ENCODE measurements around the gene SEC22A.

The SEC22A gene

DNA sequence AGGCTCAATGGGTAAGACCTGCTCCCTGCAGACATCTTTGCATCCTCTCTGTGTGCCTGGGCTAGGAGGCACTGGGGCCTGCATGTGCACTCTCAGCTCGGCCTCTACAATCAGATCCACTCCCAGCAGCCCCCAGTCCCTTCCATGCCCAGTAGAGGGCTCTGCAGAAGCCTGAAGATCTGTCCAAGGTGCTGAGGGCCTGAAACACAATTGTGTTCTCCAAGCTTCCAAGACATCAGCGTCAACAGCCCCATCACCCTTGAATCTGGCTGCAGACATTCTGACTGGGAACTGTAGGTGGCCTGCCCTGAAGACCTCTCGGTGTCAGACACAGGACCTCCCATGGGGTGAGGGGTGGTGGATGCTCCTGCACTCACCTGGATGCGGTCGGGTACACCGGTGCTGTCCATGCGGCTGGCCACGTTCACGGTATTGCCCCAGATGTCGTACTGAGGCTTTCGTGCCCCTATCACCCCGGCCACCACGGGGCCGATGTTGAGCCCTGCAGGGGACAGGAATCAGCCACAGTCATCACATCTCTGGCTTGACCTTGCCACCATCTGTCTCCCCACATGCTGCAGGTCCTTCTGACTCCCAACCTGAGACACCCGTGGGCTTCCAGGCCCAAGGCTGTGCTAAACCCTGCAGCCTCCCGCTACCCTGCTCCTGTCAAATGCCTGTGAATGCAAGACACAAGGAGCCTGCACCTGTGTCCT is 84.7 kb downstream of the SEC22A start:
- TF ChIP-seq, protein P1, sequence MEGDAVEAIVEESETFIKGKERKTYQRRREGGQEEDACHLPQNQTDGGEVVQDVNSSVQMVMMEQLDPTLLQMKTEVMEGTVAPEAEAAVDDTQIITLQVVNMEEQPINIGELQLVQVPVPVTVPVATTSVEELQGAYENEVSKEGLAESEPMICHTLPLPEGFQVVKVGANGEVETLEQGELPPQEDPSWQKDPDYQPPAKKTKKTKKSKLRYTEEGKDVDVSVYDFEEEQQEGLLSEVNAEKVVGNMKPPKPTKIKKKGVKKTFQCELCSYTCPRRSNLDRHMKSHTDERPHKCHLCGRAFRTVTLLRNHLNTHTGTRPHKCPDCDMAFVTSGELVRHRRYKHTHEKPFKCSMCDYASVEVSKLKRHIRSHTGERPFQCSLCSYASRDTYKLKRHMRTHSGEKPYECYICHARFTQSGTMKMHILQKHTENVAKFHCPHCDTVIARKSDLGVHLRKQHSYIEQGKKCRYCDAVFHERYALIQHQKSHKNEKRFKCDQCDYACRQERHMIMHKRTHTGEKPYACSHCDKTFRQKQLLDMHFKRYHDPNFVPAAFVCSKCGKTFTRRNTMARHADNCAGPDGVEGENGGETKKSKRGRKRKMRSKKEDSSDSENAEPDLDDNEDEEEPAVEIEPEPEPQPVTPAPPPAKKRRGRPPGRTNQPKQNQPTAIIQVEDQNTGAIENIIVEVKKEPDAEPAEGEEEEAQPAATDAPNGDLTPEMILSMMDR (IDR thresholded peaks at IDR 0.05): peak; percentile 38
- no peak for DNase-seq (ENCODE audit: low spot score)
- H3K4me3 ChIP-seq: no peak overlapping the region
- H3K27ac ChIP-seq: no peak overlapping the region

- DNase-seq (ENCODE audit: low spot score): no peak
- no peak overlapping the region for H3K27ac ChIP-seq
- TF ChIP-seq, protein P1 (IDR thresholded peaks at IDR 0.05): no peak
- H3K4me3 ChIP-seq: no peak overlapping the region
Observed at GRCh38 chr3:123287051-123287961, 85.6 kb downstream of the SEC22A start.

DNA sequence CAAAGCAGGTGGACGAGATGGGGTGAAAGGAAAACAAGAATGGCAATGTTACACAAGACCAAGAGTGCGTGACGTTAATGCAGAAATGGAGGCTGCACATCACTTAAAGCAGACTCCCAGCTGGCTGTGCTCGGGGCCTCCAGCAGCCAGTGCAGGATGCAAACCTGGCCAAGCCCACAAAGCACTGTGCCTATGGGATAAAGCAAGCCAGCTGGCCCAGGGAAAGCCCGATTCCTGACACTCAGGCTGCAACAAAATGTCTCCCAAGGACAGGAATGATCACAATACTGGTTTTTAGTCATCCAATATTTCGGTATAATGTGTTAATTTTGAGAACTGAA is 86.2 kb downstream of the SEC22A start:
- H3K27ac ChIP-seq: no peak overlapping the region
- TF ChIP-seq, protein P1 (IDR thresholded peaks at IDR 0.05): no peak
- DNase-seq (ENCODE audit: low spot score): no peak
- no peak overlapping the region for H3K4me3 ChIP-seq

DNA sequence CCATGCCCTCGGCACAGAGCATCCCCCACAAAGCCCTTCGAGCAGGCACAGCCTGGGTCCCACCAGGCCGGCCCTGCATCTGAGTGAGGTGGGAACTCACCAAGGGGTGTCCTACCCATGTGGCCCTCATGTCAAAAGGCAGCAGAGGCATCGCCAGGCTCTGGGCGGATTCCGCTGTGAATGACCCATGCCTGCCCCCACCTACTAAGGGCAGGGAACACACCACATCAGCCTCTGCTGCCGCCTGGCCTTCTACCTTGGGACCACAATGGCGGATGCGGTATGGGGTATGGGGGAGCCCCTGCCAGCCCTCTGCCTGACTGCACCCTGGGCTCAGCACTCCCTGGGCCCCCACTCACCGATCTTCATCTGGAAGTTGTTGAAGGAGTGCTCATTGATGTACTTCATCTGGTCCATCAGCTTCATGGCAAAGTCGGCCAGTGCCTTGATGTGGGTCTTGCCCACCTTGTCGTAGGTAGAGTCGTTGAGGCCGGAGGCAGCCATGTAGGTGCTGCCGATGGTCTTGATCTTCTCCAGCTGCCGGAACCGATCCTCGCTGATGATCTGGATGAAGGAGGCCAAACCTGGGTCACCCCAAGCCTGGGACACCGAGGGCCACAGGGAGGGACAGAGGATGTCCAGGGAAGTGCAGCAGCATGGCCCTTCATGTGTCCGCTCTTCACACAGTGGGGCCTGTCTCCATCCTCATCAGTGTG is 87.8 kb downstream of the SEC22A start:
- Histone ChIP-seq H3K4me3 (no peak overlapping the region), H3K27ac (no peak overlapping the region)
- TF ChIP-seq, protein P1 (IDR thresholded peaks at IDR 0.05): no peak
- no peak for DNase-seq (ENCODE audit: low spot score)

GRCh38 chr3:123290107-123290930 is 88.6 kb downstream of the SEC22A start:
- TF ChIP-seq, protein P1 (IDR thresholded peaks at IDR 0.05): no peak
- no peak overlapping the region for H3K4me3 ChIP-seq
- no peak overlapping the region for H3K27ac ChIP-seq
- DNase-seq (ENCODE audit: low spot score): no peak

DNA sequence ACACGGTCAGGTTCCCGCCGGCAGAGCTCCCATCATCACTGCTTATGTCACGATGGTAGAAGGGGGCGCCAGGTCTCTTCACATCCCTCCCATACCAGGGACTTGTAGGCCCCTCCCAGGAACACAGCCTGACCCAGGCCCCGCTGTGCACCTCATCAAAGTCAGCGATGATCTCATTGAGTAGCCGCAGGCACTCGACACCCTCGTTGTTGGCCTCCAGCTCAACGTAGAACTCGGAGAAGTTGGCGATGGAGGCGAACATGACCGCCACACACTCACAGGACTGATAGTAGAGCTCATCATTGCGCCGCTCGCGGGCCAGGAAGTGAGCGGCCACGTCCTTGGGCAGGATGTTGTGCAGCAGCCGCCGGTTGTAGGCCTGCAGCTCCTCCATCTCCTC is 89.2 kb downstream of the SEC22A start:
- TF ChIP-seq, protein P1 (IDR thresholded peaks at IDR 0.05): no peak
- Histone ChIP-seq H3K27ac (no peak overlapping the region), H3K4me3 (no peak overlapping the region)
- DNase-seq (ENCODE audit: low spot score): no peak
